Germinal center (tissue), 1 donor: ENCODE data around the gene FGA.
"Not testable (repeated sequence)": the region's sequence is repeated elsewhere in the genome, so short reads cannot be mapped to it uniquely, and the experiment has no call there.

ENCODE experiments used
- DNase-seq: peaks from one replicate; pipeline ENCODE4 v3.0.0; 2012; ENCODE audit warnings: mixed read lengths, low spot score

Gene FGA

GRCh38 chr4:154606728-154607723 lies 16.5 kb upstream of the FGA start:
- DNase-seq, result no peak

- no peak for DNase-seq
Measured at GRCh38 chr4:154604696-154605200, 14.2 kb upstream of the FGA start.

- DNase-seq, result no peak
Measured at GRCh38 chr4:154603033-154603943, 12.7 kb upstream of the FGA start.

GRCh38 chr4:154602404-154603020 lies 12.0 kb upstream of the FGA start:
- DNase-seq, result no peak

GRCh38 chr4:154597798-154598774 lies 7.5 kb upstream of the FGA start:
- DNase-seq, result no peak

- not testable (repeated sequence) for DNase-seq
Measured at GRCh38 chr4:154597281-154597680, 6.7 kb upstream of the FGA start.

GRCh38 chr4:154595807-154596206 lies 5.3 kb upstream of the FGA start:
- DNase-seq, result no peak

- not testable (repeated sequence) for DNase-seq
Measured at GRCh38 chr4:154594343-154594742, 3.8 kb upstream of the FGA start.

GRCh38 chr4:154593868-154594267 lies 3.3 kb upstream of the FGA start:
- no peak for DNase-seq

GRCh38 chr4:154591890-154592289 lies 1.3 kb upstream of the FGA start:
- DNase-seq, result no peak

GRCh38 chr4:154589296-154590197 lies 995 bp downstream of the FGA start:
- DNase-seq, result no peak

GRCh38 chr4:154588198-154588597 lies 2.3 kb downstream of the FGA start:
- DNase-seq, result no peak

- DNase-seq, result no peak
Measured at GRCh38 chr4:154586296-154587033, 4.1 kb downstream of the FGA start.

- DNase-seq, result no peak
Measured at GRCh38 chr4:154585369-154586018, 5.0 kb downstream of the FGA start.

- DNase-seq, result no peak
Measured at GRCh38 chr4:154584259-154584658, 6.3 kb downstream of the FGA start.

- DNase-seq, result no peak
Measured at GRCh38 chr4:154583677-154584076, 6.9 kb downstream of the FGA start.

GRCh38 chr4:154583230-154583629 lies 7.3 kb downstream of the FGA start:
- no peak for DNase-seq

- DNase-seq, result no peak
Measured at GRCh38 chr4:154582723-154583122, 7.8 kb downstream of the FGA start.
